Hepatocyte (in vitro differentiated cells): ENCODE measurements around the gene NUDT3.

Experiments
- EZH2 ChIP-seq: fragments of 200-600 bp; sonication (generic); IDR thresholded peaks from 2 replicates; pipeline ENCODE4 v1.6.1; 2016; ENCODE audit warnings: antibody characterized with exemption, mild to moderate bottlenecking, borderline replicate concordance
- EZH2phosphoT487 ChIP-seq: fragments of 200-600 bp; sonication (generic); IDR thresholded peaks from one replicate; pipeline ENCODE4 v1.6.1; 2018; ENCODE audit warnings: antibody characterized with exemption, mild to moderate bottlenecking, low read depth, moderate library complexity; ENCODE audit not compliant: unreplicated experiment, severe bottlenecking

- no peak for TF ChIP-seq EZH2phosphoT487
- no peak for TF ChIP-seq EZH2
Measured at GRCh38 chr6:34236443-34237315, 155.8 kb downstream of the NUDT3 start, which contains the start of gene HMGA1.
